ENCODE results near the gene SGPP1.

DNA sequence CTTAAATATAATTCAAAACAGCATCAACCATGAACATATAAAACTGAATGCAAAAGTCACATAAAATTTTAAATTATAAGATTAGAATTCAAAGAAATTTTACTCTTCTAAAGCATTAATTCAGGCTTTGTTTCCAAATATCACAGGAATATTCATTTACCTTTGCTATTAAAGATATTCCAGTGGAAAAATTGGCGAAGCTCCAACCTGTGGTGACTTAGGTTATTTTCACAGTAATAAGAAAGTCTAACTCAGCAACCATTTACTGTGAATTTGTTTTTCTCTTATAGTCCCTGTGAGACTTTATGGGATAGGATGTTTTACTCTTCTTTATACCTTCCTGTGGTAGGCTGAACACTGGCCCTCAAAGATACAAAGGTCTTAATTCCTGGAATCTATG is 89.4 kb downstream of the SGPP1 start:
- TF ChIP-seq CTCF (IDR thresholded peaks at IDR 0.05) (no peak), POLR2A (IDR thresholded peaks at IDR 0.05) (no peak)
